Measurements from ENCODE around the gene MED13L. TPM values are rescaled to one million over a fixed set of nuclear protein-coding genes. Genes with fewer than 3 reads are reported as not detected.

MED13L gene
- total and polyA plus RNA-seq, 2 donors (not counting 3 experiments of a cell fraction or from before 2014, with no cell fraction given) = 27.4 to 93.6 TPM

DNA sequence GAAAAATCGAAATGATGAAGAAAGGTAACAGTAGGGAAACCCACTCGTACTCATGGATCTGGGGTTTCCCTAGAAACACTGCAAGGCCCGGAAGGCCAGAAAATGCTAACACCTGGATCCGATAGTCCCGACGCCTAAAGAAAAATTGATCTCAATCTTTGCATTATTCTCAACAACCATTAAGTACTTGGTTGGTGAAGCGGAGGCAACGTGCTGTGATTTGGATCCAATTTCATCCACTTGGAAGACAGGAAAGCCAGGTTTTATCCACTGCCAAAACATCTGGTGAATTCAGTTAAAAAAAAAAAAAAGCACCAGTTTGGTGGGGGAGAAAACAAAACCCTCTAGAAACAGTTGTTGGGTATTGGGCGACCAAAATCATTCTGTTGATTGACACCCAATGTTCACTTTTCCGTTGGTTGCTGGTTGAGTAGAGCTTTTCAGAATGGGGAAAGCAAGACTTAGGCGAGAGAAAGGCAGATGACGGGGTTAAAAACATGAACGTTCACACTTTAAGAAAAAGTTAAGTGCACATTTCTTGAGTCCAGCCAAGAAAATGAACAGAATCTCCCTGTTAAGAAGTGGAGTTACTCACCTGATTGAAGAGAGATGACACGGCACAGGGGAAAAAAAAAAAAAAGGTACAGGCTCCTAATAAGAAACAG lies 41.9 kb upstream of the MED13L start:
- Histone ChIP-seq H3K9ac (replicated peaks; ENCODE audit: extremely low read depth, insufficient read depth, low read length) (no peak overlapping the region), H3K9me1 (replicated peaks; ENCODE audit: control insufficient read depth, extremely low read depth, insufficient read depth, low read length) (no peaks in the 10 kb centered on the region), H3K36me3 (ENCODE audit: control insufficient read depth in 2 of 2, extremely low read depth in 1 of 2, insufficient read depth in 2 of 2, low read length in 2 of 2) (no peaks in the 10 kb centered on the region), H3K4me1 (ENCODE audit: control insufficient read depth, extremely low read depth, insufficient read depth, low read length) (peaks cover 8% of the 10 kb centered on the region), H3K9me3 (replicated peaks; ENCODE audit: control insufficient read depth, insufficient read depth, low read length) (no peaks in the 10 kb centered on the region), H2AFZ (ENCODE audit: low read depth, low read length) (no peak overlapping the region), H3K4me3 (replicated peaks in 1 of 3; ENCODE audit: insufficient read depth in 1 of 3, low read depth in 1 of 3, low read length in 3 of 3) (no peak overlapping the region), H3K4me2 (ENCODE audit: insufficient read depth, low read length) (no peak overlapping the region), H3K79me2 (ENCODE audit: control insufficient read depth, insufficient read depth, low read length) (no peaks in the 10 kb centered on the region), H3K27me3 (ENCODE audit: control insufficient read depth in 2 of 2, insufficient read depth in 2 of 2, low read length in 2 of 2) (no peaks in the 10 kb centered on the region), H4K20me1 (replicated peaks; ENCODE audit: control insufficient read depth, extremely low read depth, insufficient read depth, low read length) (no peaks in the 10 kb centered on the region), H3K27ac (ENCODE audit: insufficient read depth, low read depth, low read length) (no peak overlapping the region)
- no peak for FAIRE-seq
- dilution Hi-C loops (cut with MboI; ENCODE audit: extremely low pct_ligation_motif_present, low sequenced_read_pairs) = no loop called here
- no TSS peak for BruUV-seq (replicated peaks)
- no peak for TF ChIP-seq JUN (IDR thresholded peaks at IDR 0.05; ENCODE audit: borderline replicate concordance, insufficient read depth, insufficient read length, low read depth)
- TF ChIP-seq EZH2 (IDR thresholded peaks at IDR 0.05; ENCODE audit: borderline replicate concordance, low read depth, low read length, severe bottlenecking) = no peak
- no peak for TF ChIP-seq GATA2 (IDR thresholded peaks at IDR 0.05; ENCODE audit: insufficient read depth, insufficient read length, low read depth, low read length)
- no peak for TF ChIP-seq MYC (IDR thresholded peaks at IDR 0.05; ENCODE audit: low read depth, low read length)
- TF ChIP-seq POLR2AphosphoS5 (IDR thresholded peaks at IDR 0.05; ENCODE audit: insufficient read depth, low read depth, low read length) = no peak
- TF ChIP-seq, protein P1, sequence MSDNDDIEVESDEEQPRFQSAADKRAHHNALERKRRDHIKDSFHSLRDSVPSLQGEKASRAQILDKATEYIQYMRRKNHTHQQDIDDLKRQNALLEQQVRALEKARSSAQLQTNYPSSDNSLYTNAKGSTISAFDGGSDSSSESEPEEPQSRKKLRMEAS (IDR thresholded peaks at IDR 0.05; ENCODE audit: insufficient read depth, insufficient read length) = no peak
- TF ChIP-seq, protein P2, sequence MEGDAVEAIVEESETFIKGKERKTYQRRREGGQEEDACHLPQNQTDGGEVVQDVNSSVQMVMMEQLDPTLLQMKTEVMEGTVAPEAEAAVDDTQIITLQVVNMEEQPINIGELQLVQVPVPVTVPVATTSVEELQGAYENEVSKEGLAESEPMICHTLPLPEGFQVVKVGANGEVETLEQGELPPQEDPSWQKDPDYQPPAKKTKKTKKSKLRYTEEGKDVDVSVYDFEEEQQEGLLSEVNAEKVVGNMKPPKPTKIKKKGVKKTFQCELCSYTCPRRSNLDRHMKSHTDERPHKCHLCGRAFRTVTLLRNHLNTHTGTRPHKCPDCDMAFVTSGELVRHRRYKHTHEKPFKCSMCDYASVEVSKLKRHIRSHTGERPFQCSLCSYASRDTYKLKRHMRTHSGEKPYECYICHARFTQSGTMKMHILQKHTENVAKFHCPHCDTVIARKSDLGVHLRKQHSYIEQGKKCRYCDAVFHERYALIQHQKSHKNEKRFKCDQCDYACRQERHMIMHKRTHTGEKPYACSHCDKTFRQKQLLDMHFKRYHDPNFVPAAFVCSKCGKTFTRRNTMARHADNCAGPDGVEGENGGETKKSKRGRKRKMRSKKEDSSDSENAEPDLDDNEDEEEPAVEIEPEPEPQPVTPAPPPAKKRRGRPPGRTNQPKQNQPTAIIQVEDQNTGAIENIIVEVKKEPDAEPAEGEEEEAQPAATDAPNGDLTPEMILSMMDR (IDR thresholded peaks at IDR 0.05; ENCODE audit: extremely low read depth in 1 of 2, insufficient read depth in 1 of 2, low read depth in 1 of 2, low read length in 2 of 2) = no peak
- TF ChIP-seq FOS (IDR thresholded peaks at IDR 0.05; ENCODE audit: borderline replicate concordance, insufficient read depth, low read length) = no peak
- TF ChIP-seq POLR2A (IDR thresholded peaks at IDR 0.05; ENCODE audit: low read depth, low read length) = no peak
- intact Hi-C loops (cut with micrococcal nuclease) = no loop called here
- DNase-seq (ENCODE audit: low read depth, low spot score) = no peak
- ChIA-PET POLR2A (no interaction called here), CTCF (no interaction called here)
